Aorta (tissue), 5 donors: ENCODE data around the gene MYO3B. TPM values are rescaled to one million over a fixed set of nuclear protein-coding genes. Genes with fewer than 3 reads are reported as not detected.

Experiments
- ATAC-seq: fragments of 200-7000 bp; cut with Tn5 transposase; one replicate; pipeline ENCODE4 v1.9.1; 2022; ENCODE audit warnings: moderate library complexity; ENCODE audit not compliant: low FRiP score
- DNase-seq, 2 donors: peaks; one replicate each; pipeline ENCODE4 v3.0.0-alpha.2; 2020
- H3K27ac ChIP-seq, 2 donors: one replicate each; pipeline ENCODE4 v1.5.1; 2013; ENCODE audit warnings: low read length in 2 of 2, mild to moderate bottlenecking in 2 of 2, moderate library complexity in 2 of 2, control low read depth in 1 of 2, inconsistent platforms in 1 of 2, low read depth in 1 of 2
- H3K27me3 ChIP-seq, 2 donors: one replicate each; pipeline ENCODE4 v1.6.1; 2013; ENCODE audit warnings: control low read depth in 1 of 2, low read length in 1 of 2, mild to moderate bottlenecking in 1 of 2, moderate library complexity in 1 of 2; ENCODE audit not compliant: insufficient read depth in 2 of 2, control insufficient read depth in 1 of 2
- H3K36me3 ChIP-seq, 2 donors: one replicate each; pipeline ENCODE4 v1.6.1; 2013; ENCODE audit warnings: control low read depth in 1 of 2, low read length in 1 of 2, mild to moderate bottlenecking in 1 of 2; ENCODE audit not compliant: insufficient read depth in 2 of 2, control insufficient read depth in 1 of 2
- H3K4me1 ChIP-seq, 2 donors: one replicate each; pipeline ENCODE4 v1.6.1; 2013; ENCODE audit warnings: low read length in 2 of 2, control low read depth in 1 of 2, mild to moderate bottlenecking in 1 of 2, moderate library complexity in 1 of 2; ENCODE audit not compliant: insufficient read depth in 2 of 2, control insufficient read depth in 1 of 2
- H3K4me3 ChIP-seq, 2 donors: one replicate each; pipeline ENCODE4 v1.5.1; 2013; ENCODE audit warnings: low read length in 2 of 2, control low read depth in 1 of 2, mild to moderate bottlenecking in 1 of 2
- H3K9me3 ChIP-seq: one replicate; pipeline ENCODE4 v1.6.1; 2013; ENCODE audit warnings: mild to moderate bottlenecking, low read length; ENCODE audit not compliant: control insufficient read depth
- WGBS, 2 donors: extraction: QIAGEN DNeasy Blood & Tissue Kit; methylation state at CpG; one replicate each; pipeline ENCODE4 v1.1.7; 2013; 5-methylcytosine and 5-hydroxymethylcytosine counted together
- intact Hi-C, 2 donors: fragments of 100-400 bp; cut with DNase I; formaldehyde crosslinking; loops; one replicate each; pipeline versions ENCODE4 v1.14.2 to v1.15.0; 2022
- polyA plus RNA-seq, 2 donors: library from polyadenylated mRNA; stranded (reverse); fragments of 200-250 nt; gene quantifications; one replicate each; pipeline ENCODE4 v1.2.3, GENCODE V29; 2013
- total RNA-seq, 2 donors: library from RNA; stranded (reverse); fragmentation: NEBNext Ultra II Directional; extraction: Animal tissue kit (Norgen Biotek cat#: 25700); gene quantifications; one replicate each; pipeline ENCODE4 v1.2.1, GENCODE V29; 2021
- donor health status: healthy with polysubstance abuse.
- donor health status: Bipolar disorder and iron deficiency.
- donor health status: DM: no; HTN: no; CAD: no.
- donor health status: DM: no; HTN: no; CAD: no.
- donor health status: DM: yes; HTN: yes; CAD: no.

Gene MYO3B
- total and polyA plus RNA-seq, 4 donors: 0.05 to 0.32 TPM; not detected in 2

GRCh38 chr2:170368370-170368769 is 190.4 kb downstream of the MYO3B start:
- ATAC-seq (no peak), DNase-seq (no peak)
- no peak overlapping the region for H3K27ac ChIP-seq
- intact Hi-C loops: loop anchor here in 1 of 2 donors (5.0 kb wide), 1 partner anchor 449 kb away; the partner anchor contains the start of gene GAD1
- no peak overlapping the region for H3K4me3 ChIP-seq
- H3K4me1 ChIP-seq: no peaks in the 10 kb centered on the region
- no peaks in the 10 kb centered on the region for H3K27me3 ChIP-seq
- 74% methylated on average over 5 of the region's 5 CpGs for WGBS, 2 donors
- no peaks in the 10 kb centered on the region for H3K9me3 ChIP-seq
- no peaks in the 10 kb centered on the region for H3K36me3 ChIP-seq

GRCh38 chr2:170369228-170369627 is 191.3 kb downstream of the MYO3B start:
- H3K4me1 ChIP-seq: no peaks in the 10 kb centered on the region
- H3K27me3 ChIP-seq: no peaks in the 10 kb centered on the region
- H3K4me3 ChIP-seq: no peak overlapping the region
- no peak for DNase-seq
- no peak overlapping the region for H3K27ac ChIP-seq
- no peak for ATAC-seq
- intact Hi-C loops: loop anchor here in 1 of 2 donors (5.0 kb wide), 1 partner anchor 448 kb away; the partner anchor contains the start of gene GAD1
- 65 to 74% methylated on average over 2 of the region's 2 CpGs for WGBS, 2 donors
- H3K9me3 ChIP-seq: no peaks in the 10 kb centered on the region
- H3K36me3 ChIP-seq: no peaks in the 10 kb centered on the region

- no peaks in the 10 kb centered on the region for H3K27me3 ChIP-seq
- 6 to 15% methylated on average over 1 of the region's 1 CpG for WGBS, 2 donors
- no peak overlapping the region for H3K27ac ChIP-seq
- no peaks in the 10 kb centered on the region for H3K9me3 ChIP-seq
- no peak for DNase-seq
- no peaks in the 10 kb centered on the region for H3K36me3 ChIP-seq
- no peaks in the 10 kb centered on the region for H3K4me1 ChIP-seq
- ATAC-seq: no peak
- H3K4me3 ChIP-seq: no peak overlapping the region
- intact Hi-C loops: loop anchor here (2.0 to 5.0 kb wide), 3 partner anchors 443 to 503 kb away; partner anchors contain the start of gene GAD1 (in 1 of the 2)
Observed at GRCh38 chr2:170369894-170370293, 191.9 kb downstream of the MYO3B start.

GRCh38 chr2:170371231-170371998 is 193.5 kb downstream of the MYO3B start:
- H3K27me3 ChIP-seq: no peaks in the 10 kb centered on the region
- WGBS, 2 donors: 83 to 89% methylated on average over 6 of the region's 6 CpGs
- H3K27ac ChIP-seq: no peak overlapping the region
- no peaks in the 10 kb centered on the region for H3K9me3 ChIP-seq
- no peak for ATAC-seq
- H3K4me1 ChIP-seq: no peaks in the 10 kb centered on the region
- DNase-seq: no peak
- intact Hi-C loops: loop anchor here (2.0 kb wide), 2 partner anchors 441 to 501 kb away; no protein-coding TSS in a partner anchor
- no peaks in the 10 kb centered on the region for H3K36me3 ChIP-seq
- H3K4me3 ChIP-seq: no peak overlapping the region

- no peaks in the 10 kb centered on the region for H3K36me3 ChIP-seq
- no peak for ATAC-seq
- no peaks in the 10 kb centered on the region for H3K27me3 ChIP-seq
- 81 to 92% methylated on average over 5 of the region's 5 CpGs for WGBS, 2 donors
- no peak overlapping the region for H3K27ac ChIP-seq
- no peak for DNase-seq
- intact Hi-C loops: no loop called here
- H3K4me1 ChIP-seq: no peaks in the 10 kb centered on the region
- no peaks in the 10 kb centered on the region for H3K9me3 ChIP-seq
- no peak overlapping the region for H3K4me3 ChIP-seq
Observed at GRCh38 chr2:170375192-170375591, 197.2 kb downstream of the MYO3B start.

GRCh38 chr2:170377500-170378207 is 199.7 kb downstream of the MYO3B start:
- intact Hi-C loops: no loop called here
- no peaks in the 10 kb centered on the region for H3K4me1 ChIP-seq
- DNase-seq (no peak), ATAC-seq (no peak)
- H3K27me3 ChIP-seq: no peaks in the 10 kb centered on the region
- H3K9me3 ChIP-seq: no peaks in the 10 kb centered on the region
- no peaks in the 10 kb centered on the region for H3K36me3 ChIP-seq
- no peak overlapping the region for H3K4me3 ChIP-seq
- 4 to 6% methylated on average over 8 of the region's 8 CpGs for WGBS, 2 donors
- no peak overlapping the region for H3K27ac ChIP-seq

- H3K36me3 ChIP-seq: no peaks in the 10 kb centered on the region
- no peaks in the 10 kb centered on the region for H3K9me3 ChIP-seq
- no peaks in the 10 kb centered on the region for H3K27me3 ChIP-seq
- WGBS, 2 donors: 73 to 87% methylated on average over 4 of the region's 4 CpGs
- intact Hi-C loops: no loop called here
- DNase-seq: no peak
- no peak for ATAC-seq
- H3K4me3 ChIP-seq: no peak overlapping the region
- no peak overlapping the region for H3K27ac ChIP-seq
- H3K4me1 ChIP-seq: no peaks in the 10 kb centered on the region
Observed at GRCh38 chr2:170380267-170380666, 202.3 kb downstream of the MYO3B start.

GRCh38 chr2:170381678-170382077 is 203.7 kb downstream of the MYO3B start:
- ATAC-seq (no peak), DNase-seq (no peak)
- Histone ChIP-seq H3K27me3 (no peaks in the 10 kb centered on the region), H3K4me1 (no peaks in the 10 kb centered on the region), H3K27ac (no peak overlapping the region), H3K4me3 (no peak overlapping the region), H3K36me3 (no peaks in the 10 kb centered on the region), H3K9me3 (no peaks in the 10 kb centered on the region)
- intact Hi-C loops: no loop called here
- 92 to 95% methylated on average over 2 of the region's 2 CpGs for WGBS, 2 donors
